Measurements from ENCODE around the gene NEMP1. TPM values are rescaled to one million over a fixed set of nuclear protein-coding genes. Genes with fewer than 3 reads are reported as not detected.

The NEMP1 gene
- total and polyA plus RNA-seq, 4 donors: 1.4 to 10.9 (median 3.2) TPM

GRCh38 chr12:57087691-57088353 lies 9.2 kb upstream of the NEMP1 start:
- DNase-seq (ENCODE audit: low spot score): peak; percentile 73
- Histone ChIP-seq H3K27me3 (ENCODE audit: control insufficient read depth in 4 of 4, insufficient read depth in 4 of 4, low read length in 3 of 4) (no peaks in the 10 kb centered on the region), H3K9me3 (ENCODE audit: control insufficient read depth in 4 of 4, low read length in 3 of 4) (no peaks in the 10 kb centered on the region), H3K4me1 (ENCODE audit: control insufficient read depth in 4 of 4, insufficient read depth in 4 of 4, low read length in 3 of 4) (peaks cover 5 to 39% (median 21%) of the 10 kb centered on the region in 4 donors), H3K27ac (ENCODE audit: low read depth in 1 of 2, low read length in 2 of 2) (peak overlapping the region; percentile 96 to 100), H3K9ac (ENCODE audit: low read depth in 1 of 2, low read length in 2 of 2) (peak overlapping the region; percentile 13 to 90), H3K4me3 (ENCODE audit: low read depth in 1 of 3, low read length in 3 of 3) (peak overlapping the region; percentile 41 to 81 (median 73)), H3K36me3 (ENCODE audit: control insufficient read depth in 4 of 4, insufficient read depth in 3 of 4, low read depth in 1 of 4, low read length in 3 of 4) (peaks cover 7 to 15% (median 9%) of the 10 kb centered on the region in 4 donors)
- 3% methylated on average over 37 of the region's 37 CpGs for WGBS
- no peak for TF ChIP-seq TAF1 (conservative IDR thresholded peaks at IDR 0.05)
- no peak for TF ChIP-seq RXRA (IDR thresholded peaks at IDR 0.05)
- TF ChIP-seq FOXA1 (IDR thresholded peaks at IDR 0.05): no peak
- no peak for TF ChIP-seq SP1 (IDR thresholded peaks at IDR 0.05)
- peak in 1 of 2 donors; percentile 13 for TF ChIP-seq HNF4A (conservative IDR thresholded peaks at IDR 0.05)
- peak in 1 of 2 donors; percentile 46 for TF ChIP-seq EGR1 (IDR thresholded peaks at IDR 0.05; ENCODE audit: low read depth in 2 of 2)
- TF ChIP-seq JUND (IDR thresholded peaks at IDR 0.05): peak in 1 of 2 donors; percentile 1
- TF ChIP-seq FOXA2 (IDR thresholded peaks at IDR 0.05): no peak

- H3K9me3 ChIP-seq (ENCODE audit: control insufficient read depth in 4 of 4, low read length in 3 of 4): no peaks in the 10 kb centered on the region
- peaks cover 5 to 32% (median 19%) of the 10 kb centered on the region in 4 donors for H3K4me1 ChIP-seq (ENCODE audit: control insufficient read depth in 4 of 4, insufficient read depth in 4 of 4, low read length in 3 of 4)
- no peaks in the 10 kb centered on the region for H3K27me3 ChIP-seq (ENCODE audit: control insufficient read depth in 4 of 4, insufficient read depth in 4 of 4, low read length in 3 of 4)
- DNase-seq (ENCODE audit: low spot score): peak; percentile 70
- under 1% methylated on average over 52 of the region's 52 CpGs for WGBS
- H3K27ac ChIP-seq (ENCODE audit: low read depth in 1 of 2, low read length in 2 of 2): peak overlapping the region; percentile 96 to 100
- H3K9ac ChIP-seq (ENCODE audit: low read depth in 1 of 2, low read length in 2 of 2): peak overlapping the region; percentile 57 to 98
- TF ChIP-seq SP1 (IDR thresholded peaks at IDR 0.05) (peak; percentile 31), EGR1 (IDR thresholded peaks at IDR 0.05; ENCODE audit: low read depth in 2 of 2) (peak; percentile 91 to 94), NR2F2 (IDR thresholded peaks at IDR 0.05) (no peak), JUND (IDR thresholded peaks at IDR 0.05) (no peak), ZBTB33 (IDR thresholded peaks at IDR 0.05) (no peak)
- H3K36me3 ChIP-seq (ENCODE audit: control insufficient read depth in 4 of 4, insufficient read depth in 3 of 4, low read depth in 1 of 4, low read length in 3 of 4): peaks cover under 1 to 12% (median 6%) of the 10 kb centered on the region in 4 donors
- peak overlapping the region; percentile 41 to 85 (median 81) for H3K4me3 ChIP-seq (ENCODE audit: low read depth in 1 of 3, low read length in 3 of 3)
These were observed 8.6 kb upstream of the NEMP1 start for GRCh38 chr12:57087010-57087690.

GRCh38 chr12:57086493-57087009 lies 8.0 kb upstream of the NEMP1 start:
- TF ChIP-seq SP1 (IDR thresholded peaks at IDR 0.05) (no peak), RAD21 (IDR thresholded peaks at IDR 0.05) (peak in 1 of 2 donors; percentile 23)
- Histone ChIP-seq H3K27ac (ENCODE audit: low read depth in 1 of 2, low read length in 2 of 2) (peak overlapping the region; percentile 96 to 100), H3K9me3 (ENCODE audit: control insufficient read depth in 4 of 4, low read length in 3 of 4) (no peaks in the 10 kb centered on the region), H3K4me1 (ENCODE audit: control insufficient read depth in 4 of 4, insufficient read depth in 4 of 4, low read length in 3 of 4) (peaks cover 5 to 28% (median 19%) of the 10 kb centered on the region in 4 donors), H3K4me3 (ENCODE audit: low read depth in 1 of 3, low read length in 3 of 3) (peak overlapping the region; percentile 36 to 85 (median 81)), H3K9ac (ENCODE audit: low read depth in 1 of 2, low read length in 2 of 2) (peak overlapping the region; percentile 57 to 98), H3K27me3 (ENCODE audit: control insufficient read depth in 4 of 4, insufficient read depth in 4 of 4, low read length in 3 of 4) (no peaks in the 10 kb centered on the region), H3K36me3 (ENCODE audit: control insufficient read depth in 4 of 4, insufficient read depth in 3 of 4, low read depth in 1 of 4, low read length in 3 of 4) (peaks cover 0 to 6% (median 2%) of the 10 kb centered on the region in 4 donors)
- WGBS: 6% methylated on average over 14 of the region's 14 CpGs
- DNase-seq (ENCODE audit: low spot score): no peak

Measured in liver (tissue), 9 donors.